ENCODE data around the gene RAB37. TPM values are rescaled to one million over a fixed set of nuclear protein-coding genes. Genes with fewer than 3 reads are reported as not detected.

Gene RAB37
- total and polyA plus RNA-seq, 2 of the 13 experiments (the other 11 are each of a cell fraction or from before 2014, with no cell fraction given): 0.91 to 3.7 TPM

- TF ChIP-seq ZNF747 (CRISPR knock-in tag; IDR thresholded peaks at IDR 0.05; ENCODE audit: borderline replicate concordance): peak; percentile 86
- 0 out of 2 replicates have a peak, but pooled peaks have one; percentile 16 for TF ChIP-seq SMAD1 (CRISPR knock-in tag; IDR thresholded peaks at IDR 0.05; ENCODE audit: borderline replicate concordance, low read depth)
- TF ChIP-seq ZBTB25 (CRISPR knock-in tag; IDR thresholded peaks at IDR 0.05): peak; percentile 35; the same call in 1 of the 2 replicates
- TF ChIP-seq HMG20B (CRISPR knock-in tag; conservative IDR thresholded peaks at IDR 0.05): peak; percentile 64
- TF ChIP-seq KMT2B (CRISPR knock-in tag; IDR thresholded peaks at IDR 0.05): peak; percentile 57
- TF ChIP-seq ZNF75D (CRISPR knock-in tag; IDR thresholded peaks at IDR 0.05; ENCODE audit: borderline replicate concordance): no peak
- peak; percentile 73 for TF ChIP-seq SRSF1 (optimal IDR thresholded peaks at IDR 0.05; ENCODE audit: low read depth, low read length)
- peak; percentile 60 for TF ChIP-seq SOX5 (CRISPR knock-in tag; IDR thresholded peaks at IDR 0.05; ENCODE audit: borderline replicate concordance)
- TF ChIP-seq KLF16 (CRISPR knock-in tag; IDR thresholded peaks at IDR 0.05): peak in 1 of 2 experiments; percentile 88; a peak in 2 of 4 replicates
- TF ChIP-seq RERE (CRISPR knock-in tag; IDR thresholded peaks at IDR 0.05; ENCODE audit: low read depth): peak; percentile 56
- peak; percentile 83 for TF ChIP-seq CREM (IDR thresholded peaks at IDR 0.05)
- no peak for TF ChIP-seq CREM (CRISPR knock-in tag; IDR thresholded peaks at IDR 0.05)
- peak; percentile 54 for TF ChIP-seq ZNF772 (CRISPR knock-in tag; IDR thresholded peaks at IDR 0.05)
- TF ChIP-seq ZNF724P (CRISPR knock-in tag; IDR thresholded peaks at IDR 0.05; ENCODE audit: borderline replicate concordance): 0 out of 2 replicates have a peak, but pooled peaks have one; percentile 55
- TF ChIP-seq TSC22D2 (CRISPR knock-in tag; IDR thresholded peaks at IDR 0.05; ENCODE audit: borderline replicate concordance): 0 out of 2 replicates have a peak, but pooled peaks have one; percentile 51
- TF ChIP-seq ZNF557 (CRISPR knock-in tag; IDR thresholded peaks at IDR 0.05): 0 out of 2 replicates have a peak, but pooled peaks have one; percentile 67
- TF ChIP-seq MXD4 (CRISPR knock-in tag; IDR thresholded peaks at IDR 0.05): peak; percentile 75; the same call in 1 of the 2 replicates
- TF ChIP-seq EP300 (IDR thresholded peaks at IDR 0.05; ENCODE audit: low read depth in 2 of 2, low read length in 2 of 2): peak in 1 of 2 experiments; percentile 89; a peak in 3 of 4 replicates
- TF ChIP-seq EP300 (CRISPR knock-in tag; IDR thresholded peaks at IDR 0.05; ENCODE audit: borderline replicate concordance): peak; percentile 72; the same call in 1 of the 2 replicates
- TF ChIP-seq, protein P1, sequence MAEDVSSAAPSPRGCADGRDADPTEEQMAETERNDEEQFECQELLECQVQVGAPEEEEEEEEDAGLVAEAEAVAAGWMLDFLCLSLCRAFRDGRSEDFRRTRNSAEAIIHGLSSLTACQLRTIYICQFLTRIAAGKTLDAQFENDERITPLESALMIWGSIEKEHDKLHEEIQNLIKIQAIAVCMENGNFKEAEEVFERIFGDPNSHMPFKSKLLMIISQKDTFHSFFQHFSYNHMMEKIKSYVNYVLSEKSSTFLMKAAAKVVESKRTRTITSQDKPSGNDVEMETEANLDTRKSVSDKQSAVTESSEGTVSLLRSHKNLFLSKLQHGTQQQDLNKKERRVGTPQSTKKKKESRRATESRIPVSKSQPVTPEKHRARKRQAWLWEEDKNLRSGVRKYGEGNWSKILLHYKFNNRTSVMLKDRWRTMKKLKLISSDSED (CRISPR knock-in tag; IDR thresholded peaks at IDR 0.05): no peak
- no peak for TF ChIP-seq ZFP1 (CRISPR knock-in tag; IDR thresholded peaks at IDR 0.05)
Measured at GRCh38 chr17:74763565-74764387, 26.7 kb downstream of the RAB37 start (continued).

All from HepG2 (cell line).